SJSA1 (cell line): ENCODE data around the gene TCF15. TPM values are rescaled to one million over a fixed set of nuclear protein-coding genes. Genes with fewer than 3 reads are reported as not detected.

Experiments used
- DNase-seq, 2 experiments: peaks; one replicate each; pipeline ENCODE4 v3.0.0-alpha.2; 2015 to 2020; ENCODE audit warnings: low spot score in 2 of 2, low read depth in 1 of 2
- H3K27ac ChIP-seq: fragments of 250-450 bp; sonication (Bioruptor Pico); 2 replicates; pipeline ENCODE4 v1.5.1; 2020; ENCODE audit warnings: mild to moderate bottlenecking, moderate library complexity
- H3K27me3 ChIP-seq: fragments of 250-450 bp; sonication (Bioruptor Pico); replicated peaks from 2 replicates; pipeline ENCODE4 v1.5.1; 2020; ENCODE audit warnings: mild to moderate bottlenecking, moderate library complexity
- H3K36me3 ChIP-seq: fragments of 250-450 bp; sonication (Bioruptor Pico); 2 replicates; pipeline ENCODE4 v1.5.1; 2020; ENCODE audit warnings: mild to moderate bottlenecking
- H3K4me1 ChIP-seq: fragments of 250-450 bp; sonication (Bioruptor Pico); replicated peaks from 2 replicates; pipeline ENCODE4 v1.6.1; 2021; ENCODE audit warnings: mild to moderate bottlenecking
- H3K4me3 ChIP-seq: fragments of 250-450 bp; sonication (Bioruptor Pico); 2 replicates; pipeline ENCODE4 v1.5.1; 2020; ENCODE audit warnings: mild to moderate bottlenecking
- H3K9me3 ChIP-seq: fragments of 250-450 bp; sonication (Bioruptor Pico); replicated peaks from 2 replicates; pipeline ENCODE4 v1.5.1; 2020; ENCODE audit warnings: mild to moderate bottlenecking
- total RNA-seq: library from RNA; depleted of rRNA; stranded (reverse); fragments of >200 nt; shearing (Covaris generic); gene quantifications from 2 replicates; pipeline ENCODE4 v1.2.3, GENCODE V29; 2014

Gene TCF15
- total RNA-seq, 1 experiment from 2014 or later: not detected

DNA sequence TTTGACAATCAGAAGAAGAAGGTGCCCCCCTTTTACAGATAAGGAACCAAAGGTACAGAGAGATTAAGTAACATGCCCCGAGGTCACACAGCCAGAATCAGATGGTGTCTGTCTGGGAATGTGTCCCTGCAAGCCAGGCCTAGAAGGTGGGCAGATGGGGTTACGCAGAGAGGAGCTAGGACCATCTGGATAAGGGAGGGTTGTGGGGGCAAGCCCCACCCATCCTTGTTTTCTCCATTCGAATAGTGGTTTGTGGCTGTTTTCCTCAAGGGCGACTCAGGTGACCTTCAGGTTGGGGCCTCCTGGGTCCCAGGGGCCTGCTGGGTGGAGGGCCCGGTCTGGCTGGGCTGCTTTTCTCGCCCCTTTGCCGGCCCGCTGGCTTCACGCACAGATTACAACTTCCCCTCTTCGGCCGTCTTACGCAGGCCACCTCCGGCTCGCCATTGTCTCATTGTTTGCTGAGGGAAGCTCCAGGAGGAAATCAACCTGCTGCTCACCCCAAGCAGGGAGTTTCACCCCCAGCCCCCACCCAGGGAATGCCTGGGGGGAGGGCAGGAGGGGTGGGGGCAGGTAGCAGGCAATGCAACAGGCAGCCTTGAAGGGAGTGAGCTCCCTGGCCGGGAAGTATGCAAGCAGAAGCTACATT lies 35.7 kb downstream of the TCF15 start:
- DNase-seq: no peak
- no peak overlapping the region for H3K4me3 ChIP-seq
- H3K9me3 ChIP-seq: no peaks in the 10 kb centered on the region
- no peaks in the 10 kb centered on the region for H3K36me3 ChIP-seq
- peaks cover 36% of the 10 kb centered on the region for H3K27me3 ChIP-seq
- no peaks in the 10 kb centered on the region for H3K4me1 ChIP-seq
- no peak overlapping the region for H3K27ac ChIP-seq

DNA sequence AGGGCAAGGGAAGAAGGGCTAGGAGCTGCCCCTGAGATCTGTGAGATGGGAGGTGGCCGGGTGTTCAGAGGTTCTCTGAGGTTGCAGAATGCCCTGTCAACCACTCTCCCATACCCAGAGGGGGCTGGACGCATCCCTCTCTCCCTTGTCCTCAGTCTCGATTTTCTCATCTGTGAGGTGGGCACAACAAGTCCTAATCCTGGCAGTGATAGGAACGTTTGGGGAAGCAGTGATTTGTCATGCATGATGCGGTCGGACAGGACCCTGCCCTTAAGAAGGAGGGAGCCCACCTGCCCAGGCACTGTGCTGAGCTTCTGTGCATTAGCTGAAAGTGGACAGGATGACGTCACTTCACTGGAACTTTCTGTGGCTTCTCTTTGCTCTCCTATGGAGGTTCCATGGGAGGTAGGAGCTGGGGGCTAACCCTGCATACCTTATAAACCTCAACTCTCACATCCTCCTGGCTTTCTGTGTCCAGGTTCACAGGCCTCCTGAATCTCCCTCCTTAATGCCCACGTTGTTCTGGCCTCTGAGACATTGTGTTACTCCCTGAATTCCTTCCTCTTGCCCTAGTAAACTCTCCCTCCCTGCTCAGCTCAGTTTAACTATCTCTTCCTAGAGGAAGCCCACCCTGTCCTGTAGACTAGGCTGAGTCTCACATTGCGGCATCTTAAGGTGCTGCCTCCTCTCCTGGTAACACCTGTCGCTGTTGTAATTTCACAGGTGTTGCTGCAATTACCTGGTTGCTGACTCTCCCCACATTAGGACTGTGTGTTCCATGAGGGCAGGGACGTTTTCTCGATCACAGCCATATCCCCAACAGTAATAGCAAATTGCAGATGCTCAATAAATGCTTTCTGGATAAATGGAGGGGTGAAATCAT lies 36.5 kb downstream of the TCF15 start:
- H3K9me3 ChIP-seq: no peaks in the 10 kb centered on the region
- no peaks in the 10 kb centered on the region for H3K4me1 ChIP-seq
- H3K36me3 ChIP-seq: no peaks in the 10 kb centered on the region
- no peak for DNase-seq
- H3K27ac ChIP-seq: no peak overlapping the region
- no peak overlapping the region for H3K4me3 ChIP-seq
- H3K27me3 ChIP-seq: peaks cover 41% of the 10 kb centered on the region

DNA sequence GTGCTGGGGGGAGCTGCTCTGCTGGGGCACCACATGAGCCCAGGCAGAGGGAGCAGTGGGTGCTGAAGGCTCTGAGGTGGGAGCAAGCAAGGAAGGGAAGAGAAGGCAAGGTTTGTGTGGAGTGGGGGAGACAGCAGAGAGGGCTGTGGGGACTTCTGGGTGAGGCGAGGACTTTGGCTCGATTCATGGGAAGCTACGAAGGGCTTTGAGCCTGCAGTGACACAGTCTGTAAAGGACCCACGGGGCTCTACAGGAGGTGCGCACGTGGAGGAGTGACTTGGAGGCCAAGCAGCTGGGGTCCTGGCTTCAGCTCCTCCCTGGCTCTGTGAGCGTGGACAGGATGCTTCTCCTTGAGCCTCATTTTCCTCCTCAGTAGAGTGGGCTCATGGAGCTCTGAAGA lies 37.4 kb downstream of the TCF15 start:
- H3K4me1 ChIP-seq: no peaks in the 10 kb centered on the region
- peaks cover 47% of the 10 kb centered on the region for H3K27me3 ChIP-seq
- H3K4me3 ChIP-seq: no peak overlapping the region
- H3K9me3 ChIP-seq: no peaks in the 10 kb centered on the region
- DNase-seq: no peak
- no peaks in the 10 kb centered on the region for H3K36me3 ChIP-seq
- no peak overlapping the region for H3K27ac ChIP-seq

DNA sequence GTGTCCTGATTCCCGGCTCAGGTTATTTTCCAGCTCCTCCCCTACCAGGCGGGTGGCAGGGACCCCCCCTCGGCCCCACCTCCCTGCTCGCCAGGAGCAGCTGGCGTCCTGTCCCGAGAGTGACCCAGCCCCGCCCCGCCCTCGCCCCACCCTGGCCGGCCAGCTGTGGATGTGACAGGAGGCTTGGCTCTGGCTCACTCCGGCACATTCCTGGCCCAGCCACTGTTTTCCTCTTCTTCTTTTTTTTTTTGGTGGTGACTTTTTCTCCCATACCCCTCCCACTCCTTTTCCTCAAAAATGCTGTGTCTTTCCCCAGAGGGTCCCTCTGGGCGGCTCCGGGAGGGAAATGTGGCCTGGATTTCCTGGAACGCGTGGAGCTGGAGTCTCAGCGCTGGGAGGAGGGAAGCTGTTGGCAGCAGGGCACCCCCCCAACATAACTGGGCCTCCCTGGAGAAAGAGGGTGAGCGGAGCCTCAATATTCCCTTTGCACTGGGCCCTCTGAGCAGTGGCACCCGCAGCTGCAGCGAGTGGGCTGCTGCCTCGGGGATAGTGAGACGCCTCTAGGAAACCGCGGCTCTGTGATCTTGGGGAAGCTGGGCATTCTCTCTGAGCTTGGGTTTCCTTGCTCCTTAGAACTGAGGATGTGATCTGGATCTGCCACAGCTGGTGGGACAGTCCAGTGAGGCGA lies 38.2 kb downstream of the TCF15 start:
- Histone ChIP-seq H3K4me1 (no peaks in the 10 kb centered on the region), H3K27ac (no peak overlapping the region), H3K9me3 (no peaks in the 10 kb centered on the region), H3K36me3 (no peaks in the 10 kb centered on the region), H3K27me3 (peaks cover 53% of the 10 kb centered on the region), H3K4me3 (no peak overlapping the region)
- DNase-seq: no peak

DNA sequence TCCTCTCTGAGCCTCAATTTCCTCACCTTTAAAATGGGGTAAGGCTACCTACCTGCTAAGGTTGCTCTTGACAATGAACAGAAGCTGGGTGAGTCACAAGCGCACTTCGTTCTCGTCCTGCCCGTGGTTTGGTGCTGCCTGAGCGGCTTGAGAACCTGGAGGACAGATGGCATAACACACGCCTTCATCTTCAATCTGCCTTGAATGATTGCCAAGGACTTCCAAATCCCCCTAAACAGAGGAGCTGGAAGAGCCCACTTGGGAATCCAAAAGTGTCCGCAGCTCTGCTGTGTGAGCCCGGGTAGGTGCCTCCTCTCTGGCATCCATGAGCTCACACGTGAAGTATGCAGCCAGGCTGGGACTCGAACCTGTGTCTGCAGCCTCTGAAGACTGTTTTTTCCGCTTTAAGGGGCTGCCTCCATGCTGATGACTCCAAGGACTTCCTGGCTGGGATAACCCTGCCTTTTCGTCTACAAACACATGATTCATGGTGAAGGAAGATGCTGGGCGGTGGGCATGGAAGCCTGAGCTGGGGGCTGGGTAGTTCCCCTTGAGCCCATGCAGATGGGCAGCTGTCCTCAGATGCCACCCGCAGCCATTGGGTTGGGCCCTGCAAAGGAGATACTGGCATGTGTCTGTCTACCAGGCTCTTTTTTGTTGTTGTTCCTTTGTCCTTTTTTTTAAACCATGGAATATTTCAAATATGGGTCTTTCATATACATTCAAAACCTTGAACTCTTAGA lies 41.3 kb downstream of the TCF15 start:
- Histone ChIP-seq H3K27ac (no peak overlapping the region), H3K4me1 (no peaks in the 10 kb centered on the region), H3K9me3 (no peaks in the 10 kb centered on the region), H3K36me3 (no peaks in the 10 kb centered on the region), H3K4me3 (no peak overlapping the region), H3K27me3 (peaks cover 50% of the 10 kb centered on the region)
- no peak for DNase-seq

DNA sequence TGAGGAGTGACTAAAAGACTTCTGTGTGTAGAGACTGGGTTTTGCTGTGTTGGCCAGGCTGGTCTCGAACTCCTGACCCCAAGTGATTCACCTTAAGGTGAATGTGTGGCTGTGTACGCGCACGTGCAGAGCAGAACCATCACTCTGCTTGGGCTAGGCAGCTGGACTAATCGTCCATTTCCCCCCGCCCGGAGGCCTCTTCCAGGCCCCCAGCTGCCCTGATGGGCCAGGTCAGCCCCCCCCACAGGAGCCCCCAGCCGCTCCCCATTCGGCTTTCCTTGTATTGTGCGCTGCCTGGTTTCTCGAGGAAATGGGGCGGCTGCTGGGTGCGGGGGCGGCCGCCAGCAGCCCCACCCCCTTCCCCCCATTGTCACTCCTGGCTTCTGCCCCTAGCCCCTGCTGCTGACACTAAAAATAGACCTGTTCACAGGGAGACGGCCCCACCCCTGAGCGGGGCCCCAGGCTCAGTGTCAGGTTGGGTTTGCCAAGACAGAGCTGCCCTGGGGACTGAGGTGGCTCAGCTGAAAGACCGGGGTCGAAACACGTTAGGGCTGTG lies 41.9 kb downstream of the TCF15 start:
- H3K4me1 ChIP-seq: no peaks in the 10 kb centered on the region
- no peak overlapping the region for H3K27ac ChIP-seq
- H3K36me3 ChIP-seq: no peaks in the 10 kb centered on the region
- H3K9me3 ChIP-seq: no peaks in the 10 kb centered on the region
- H3K27me3 ChIP-seq: peaks cover 46% of the 10 kb centered on the region
- H3K4me3 ChIP-seq: no peak overlapping the region
- no peak for DNase-seq

DNA sequence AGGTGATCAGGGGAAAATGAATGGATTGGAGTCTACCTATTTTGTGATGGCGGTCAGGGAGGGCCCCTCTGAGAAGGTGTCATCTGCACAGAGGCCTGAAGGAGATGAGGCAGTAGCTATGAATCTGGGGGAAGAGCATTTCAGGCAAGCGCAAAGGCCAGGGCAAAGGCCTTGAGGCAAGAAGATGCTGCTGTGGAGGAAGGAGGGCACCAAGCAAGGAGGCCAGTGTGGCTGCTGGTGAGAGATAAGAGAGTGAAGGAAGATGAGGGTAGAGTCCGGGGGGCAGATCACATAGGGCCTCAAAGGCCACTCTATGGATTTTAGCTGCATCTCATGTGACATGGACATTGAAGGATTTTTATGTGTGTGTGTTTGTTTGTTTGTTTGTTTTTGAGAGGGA lies 45.9 kb downstream of the TCF15 start:
- Histone ChIP-seq H3K4me3 (no peak overlapping the region), H3K4me1 (no peaks in the 10 kb centered on the region), H3K36me3 (no peaks in the 10 kb centered on the region), H3K27me3 (peaks cover 23% of the 10 kb centered on the region), H3K9me3 (no peaks in the 10 kb centered on the region), H3K27ac (no peak overlapping the region)
- DNase-seq: no peak

DNA sequence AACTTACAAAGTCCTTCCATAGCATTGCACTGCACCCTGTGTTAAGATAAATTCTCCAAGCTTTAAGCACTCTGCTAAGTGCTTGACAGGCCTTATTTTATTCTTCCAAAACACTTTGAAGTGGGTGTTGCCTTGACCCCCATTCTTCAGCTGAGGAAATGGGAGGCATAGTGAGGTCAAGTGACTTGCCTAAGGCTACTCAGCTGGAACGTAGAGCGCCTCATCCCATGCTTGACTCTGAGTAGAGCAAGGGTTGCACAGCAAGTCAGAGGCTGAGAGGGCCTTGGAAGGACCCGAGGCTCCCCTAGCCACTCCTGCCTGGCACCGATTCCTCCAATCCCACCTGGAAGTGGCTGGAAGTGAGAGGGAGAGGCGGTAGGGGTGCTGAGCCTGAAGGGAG lies 46.9 kb downstream of the TCF15 start:
- no peak for DNase-seq
- Histone ChIP-seq H3K36me3 (no peaks in the 10 kb centered on the region), H3K9me3 (no peaks in the 10 kb centered on the region), H3K4me1 (no peaks in the 10 kb centered on the region), H3K27me3 (peaks cover 17% of the 10 kb centered on the region), H3K27ac (no peak overlapping the region), H3K4me3 (no peak overlapping the region)

DNA sequence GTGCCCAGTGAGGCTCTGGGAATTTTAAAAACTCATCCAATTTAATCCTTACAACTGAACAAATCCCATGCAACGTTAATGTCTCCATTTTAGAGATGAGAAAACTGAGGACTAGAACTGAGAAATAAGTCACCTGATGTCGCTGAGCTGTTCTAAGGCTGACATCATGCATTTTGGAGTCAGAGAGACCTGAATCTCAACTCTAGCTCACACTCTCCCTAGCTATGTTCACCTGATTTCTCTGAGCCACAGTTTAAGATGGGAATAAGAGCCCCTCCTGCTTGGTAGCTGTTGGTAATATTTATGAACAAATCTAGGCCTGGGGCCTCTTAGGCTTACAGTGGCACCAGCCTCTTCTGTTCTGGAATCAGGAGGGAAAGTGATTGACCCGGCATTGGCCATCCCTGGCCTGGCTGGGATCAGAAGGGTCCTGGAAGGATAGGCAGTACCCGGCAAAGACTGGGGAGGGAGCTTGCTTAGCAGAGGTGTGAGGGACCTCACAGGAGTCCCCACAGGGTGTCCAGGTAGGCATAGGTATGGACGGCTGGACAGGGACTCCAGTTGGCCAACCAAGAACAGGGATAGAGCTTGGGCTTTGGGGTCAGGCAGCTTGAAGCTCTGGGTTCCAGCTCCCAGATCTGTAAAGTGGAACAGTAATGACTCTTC lies 47.7 kb downstream of the TCF15 start:
- H3K36me3 ChIP-seq: no peaks in the 10 kb centered on the region
- H3K9me3 ChIP-seq: no peaks in the 10 kb centered on the region
- H3K27me3 ChIP-seq: peaks cover 12% of the 10 kb centered on the region
- DNase-seq: no peak
- no peak overlapping the region for H3K27ac ChIP-seq
- H3K4me1 ChIP-seq: no peaks in the 10 kb centered on the region
- H3K4me3 ChIP-seq: no peak overlapping the region

DNA sequence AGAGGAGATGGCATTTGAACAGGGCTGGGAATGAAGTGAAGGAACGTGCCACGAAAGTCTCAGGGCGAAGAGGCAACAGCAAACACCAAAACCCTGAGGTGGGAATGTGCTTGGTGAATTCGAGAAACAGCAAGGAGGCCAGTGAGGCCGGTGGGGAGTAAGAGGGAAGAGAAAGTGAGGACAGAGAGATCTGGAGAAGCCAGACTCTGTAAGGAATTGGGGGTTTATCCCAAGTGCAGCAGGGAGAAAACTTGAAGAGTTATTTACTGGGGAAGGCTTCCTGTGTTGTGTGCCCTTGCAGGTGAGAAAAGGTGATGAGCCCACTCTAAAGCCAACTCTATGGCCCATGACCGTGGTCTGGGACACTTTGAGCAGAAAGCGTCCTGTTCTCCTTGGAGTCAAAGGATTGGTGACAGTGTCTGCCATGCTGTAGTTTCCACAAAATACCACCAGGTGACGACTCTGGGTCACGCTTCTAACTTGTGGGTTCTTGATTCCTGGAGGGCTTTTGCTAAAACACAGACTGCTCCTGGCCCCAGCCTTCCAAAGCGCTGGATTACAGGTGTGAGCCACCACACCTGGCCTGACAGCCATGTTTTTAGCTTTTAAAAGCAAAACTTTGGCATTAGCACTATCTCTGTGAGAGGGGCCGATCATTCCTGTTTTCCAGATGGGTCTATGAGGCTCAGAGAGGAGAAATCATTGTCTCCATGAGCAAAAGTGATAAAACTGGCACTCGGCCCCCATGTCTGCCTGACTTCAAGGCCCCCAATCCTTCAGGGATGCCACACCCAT lies 48.5 kb downstream of the TCF15 start:
- Histone ChIP-seq H3K4me3 (no peak overlapping the region), H3K27ac (no peak overlapping the region), H3K4me1 (no peaks in the 10 kb centered on the region), H3K9me3 (no peaks in the 10 kb centered on the region), H3K36me3 (no peaks in the 10 kb centered on the region), H3K27me3 (peaks cover 7% of the 10 kb centered on the region)
- peak; percentile 44 to 59 for DNase-seq

DNA sequence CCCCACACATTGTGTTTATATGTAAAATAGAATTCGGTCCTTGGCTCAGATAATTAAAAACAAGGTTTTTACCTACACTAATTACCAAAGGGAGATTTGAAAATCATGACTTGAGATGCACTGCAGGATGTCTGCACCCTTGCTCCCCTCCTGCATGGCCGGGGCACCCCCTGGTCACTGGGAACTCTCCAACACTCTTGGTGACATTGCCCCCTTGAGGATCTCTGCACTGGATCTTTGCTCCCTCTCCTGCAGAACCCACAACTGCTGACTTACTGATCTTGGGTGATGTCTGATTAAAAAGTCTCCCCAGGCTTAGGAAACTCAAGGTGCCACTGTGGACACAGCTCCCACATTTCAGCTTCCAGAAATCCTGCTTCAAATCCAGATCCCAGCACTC lies 49.4 kb downstream of the TCF15 start:
- Histone ChIP-seq H3K4me1 (no peaks in the 10 kb centered on the region), H3K27ac (no peak overlapping the region), H3K4me3 (no peak overlapping the region), H3K9me3 (no peaks in the 10 kb centered on the region), H3K36me3 (no peaks in the 10 kb centered on the region), H3K27me3 (peaks cover 10% of the 10 kb centered on the region)
- no peak for DNase-seq

DNA sequence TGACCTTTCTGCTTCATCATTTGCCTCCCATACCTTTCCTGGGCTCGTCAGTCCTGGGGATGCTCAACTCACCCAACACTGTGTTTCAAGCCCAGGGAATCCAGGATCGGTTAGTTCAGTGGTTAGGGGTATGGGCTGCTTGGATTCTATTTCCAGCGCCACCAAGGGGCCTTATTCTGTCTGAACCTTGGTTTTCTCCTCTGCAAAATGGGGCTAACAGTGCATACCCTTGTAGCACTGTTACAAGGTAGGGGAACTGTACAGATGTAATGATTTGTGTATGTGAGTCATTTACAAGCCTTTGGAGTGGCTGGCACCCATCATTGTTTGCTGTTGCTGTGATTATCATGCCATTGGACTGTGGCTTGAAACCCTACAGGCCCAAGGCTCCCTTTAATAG lies 52.0 kb downstream of the TCF15 start:
- no peak overlapping the region for H3K27ac ChIP-seq
- H3K36me3 ChIP-seq: no peaks in the 10 kb centered on the region
- no peak for DNase-seq
- no peaks in the 10 kb centered on the region for H3K4me1 ChIP-seq
- H3K4me3 ChIP-seq: no peak overlapping the region
- H3K27me3 ChIP-seq: peaks cover 17% of the 10 kb centered on the region
- H3K9me3 ChIP-seq: no peaks in the 10 kb centered on the region
